Upper lobe of left lung (tissue), 6 donors: ENCODE results near the gene GMPPA. TPM values are rescaled to one million over a fixed set of nuclear protein-coding genes. Genes with fewer than 3 reads are reported as not detected.

ENCODE experiments used
- ATAC-seq, 2 donors: fragments of 200-7000 bp; cut with Tn5 transposase; one replicate each; pipeline ENCODE4 v1.9.1; 2022; ENCODE audit warnings: mild to moderate bottlenecking in 2 of 2, moderate library complexity in 2 of 2; ENCODE audit not compliant: low FRiP score in 2 of 2
- DNase-seq, 2 donors: peaks; one replicate each; pipeline ENCODE4 v3.0.0-alpha.2; 2019 to 2020
- H3K27ac ChIP-seq, 4 donors: fragments of 200-600 bp; sonication (generic); one replicate each; pipeline ENCODE4 v1.5.1; 2016 to 2019
- H3K27me3 ChIP-seq, 4 donors: fragments of 200-600 bp; sonication (generic); one replicate each; pipeline ENCODE4 v1.5.1; 2017 to 2019
- H3K36me3 ChIP-seq, 4 donors: fragments of 200-600 bp; sonication (generic); one replicate each; pipeline ENCODE4 v1.5.1; 2016 to 2019
- H3K4me1 ChIP-seq, 4 donors: fragments of 200-600 bp; sonication (generic); one replicate each; pipeline ENCODE4 v1.5.1; 2018 to 2019
- H3K4me3 ChIP-seq, 4 donors: fragments of 200-600 bp; sonication (generic); one replicate each; pipeline ENCODE4 v1.5.1; 2017 to 2019; ENCODE audit warnings: mild to moderate bottlenecking in 2 of 4, moderate library complexity in 1 of 4
- H3K9me3 ChIP-seq, 4 donors: fragments of 200-600 bp; sonication (generic); one replicate each; pipeline ENCODE4 v1.5.1; 2018 to 2019
- CTCF ChIP-seq, 6 experiments: fragments of 450-650 bp in 4 of 6; fragments of 200-600 bp in 2 of 6; sonication (generic) in 2 of 6; IDR thresholded peaks; one replicate each; pipeline ENCODE4 v1.5.1; 2016 to 2019; ENCODE audit warnings: antibody characterized with exemption in 6 of 6
- EP300 ChIP-seq, 4 donors: sonication (generic); formaldehyde crosslinking; IDR thresholded peaks; one replicate each; pipeline ENCODE4 v1.5.1; 2017; ENCODE audit warnings: antibody characterized with exemption in 4 of 4, control low read depth in 2 of 4
- POLR2A ChIP-seq, 4 donors: fragments of 450-650 bp; IDR thresholded peaks; one replicate each; pipeline ENCODE4 v1.5.1; 2016 to 2017; ENCODE audit warnings: antibody characterized with exemption in 4 of 4, mild to moderate bottlenecking in 2 of 4
- POLR2AphosphoS5 ChIP-seq, 2 donors: sonication (generic); formaldehyde crosslinking; IDR thresholded peaks; one replicate each; pipeline ENCODE4 v1.5.1; 2017; ENCODE audit warnings: antibody characterized with exemption in 2 of 2
- WGBS, 2 donors: methylation state at CpG; one replicate each; pipeline ENCODE4 v1.1.5; 2017 to 2018; 5-methylcytosine and 5-hydroxymethylcytosine counted together
- small RNA-seq, 4 donors: library from RNA; depleted of rRNA; stranded (forward); fragments of <200 nt; gene quantifications; one replicate each; pipeline ENCODE3, GENCODE V24; 2016
- total RNA-seq, 6 donors: library from RNA; depleted of rRNA in 4 of 6; stranded (reverse); fragments of >200 nt in 4 of 6; gene quantifications; one replicate each; pipeline versions ENCODE4 v1.1.0 to v1.2.1, GENCODE V29; 2016 to 2021
- donor health status: DM: no; HTN: no; CAD: no; lungs with moderate emphysema.
- donor health status: DM: no; HTN: yes; CAD: no; lungs with severe emphysema.

GMPPA gene
- total RNA-seq, 6 donors from 2014 or later: 20.8 to 38.5 (median 24.9) TPM

GRCh38 chr2:219554350-219554749 is 55.7 kb downstream of the GMPPA start:
- H3K9me3 ChIP-seq: no peaks in the 10 kb centered on the region

GRCh38 chr2:219555956-219556355 is 57.3 kb downstream of the GMPPA start:
- H3K27me3 ChIP-seq: peaks cover 0 to 15% (median 7%) of the 10 kb centered on the region in 4 donors
- DNase-seq (peak in 1 of 2 donors; percentile 74), ATAC-seq (no peak)
- H3K4me1 ChIP-seq: peaks cover 23 to 34% (median 27%) of the 10 kb centered on the region in 4 donors
- H3K9me3 ChIP-seq: no peaks in the 10 kb centered on the region
- no peak overlapping the region for H3K4me3 ChIP-seq
- H3K27ac ChIP-seq: no peak overlapping the region
- WGBS, 2 donors: 93 to 96% methylated on average over 15 to 20 of the region's 20 CpGs
- no peak for TF ChIP-seq POLR2AphosphoS5 (IDR thresholded peaks at IDR 0.05)
- no peak for TF ChIP-seq CTCF (IDR thresholded peaks at IDR 0.05)
- no peak for TF ChIP-seq POLR2A (IDR thresholded peaks at IDR 0.05)
- TF ChIP-seq EP300 (IDR thresholded peaks at IDR 0.05): no peak
- H3K36me3 ChIP-seq: no peaks in the 10 kb centered on the region

More at GRCh38 chr2:219554350-219554749, 55.7 kb downstream of the GMPPA start:
- TF ChIP-seq POLR2A (IDR thresholded peaks at IDR 0.05) (no peak), CTCF (IDR thresholded peaks at IDR 0.05) (no peak)
- Histone ChIP-seq H3K4me1 (peaks cover 18 to 23% (median 19%) of the 10 kb centered on the region in 4 donors), H3K27me3 (peaks cover 0 to 15% (median 7%) of the 10 kb centered on the region in 4 donors), H3K4me3 (no peak overlapping the region), H3K27ac (no peak overlapping the region), H3K36me3 (no peaks in the 10 kb centered on the region)
- ATAC-seq (no peak), DNase-seq (peak in 1 of 2 donors; percentile 57)
- 95 to 97% methylated on average over 5 to 7 of the region's 15 CpGs for WGBS, 2 donors

GRCh38 chr2:219556413-219556812 is 57.7 kb downstream of the GMPPA start:
- Histone ChIP-seq H3K36me3 (no peaks in the 10 kb centered on the region), H3K27ac (no peak overlapping the region), H3K9me3 (no peaks in the 10 kb centered on the region), H3K4me1 (peaks cover 22 to 33% (median 27%) of the 10 kb centered on the region in 4 donors), H3K4me3 (no peak overlapping the region), H3K27me3 (peaks cover 0 to 15% (median 6%) of the 10 kb centered on the region in 4 donors)
- WGBS, 2 donors: 85 to 94% methylated on average over 7 to 19 of the region's 19 CpGs
- ATAC-seq (no peak), DNase-seq (peak in 1 of 2 donors; percentile 53)
- TF ChIP-seq POLR2AphosphoS5 (IDR thresholded peaks at IDR 0.05): no peak
- TF ChIP-seq EP300 (IDR thresholded peaks at IDR 0.05): no peak
- no peak for TF ChIP-seq CTCF (IDR thresholded peaks at IDR 0.05)
- no peak for TF ChIP-seq POLR2A (IDR thresholded peaks at IDR 0.05)

Small RNAs within 50 kb of the gene (small RNA-seq; reads per million reads assigned to genes)
- 0 reads per million in 4 donors for gene MIR3132

Other genes with a start within 250 kb of the GMPPA start
- 1 to 10 TPM in 5 of 6 donors, under 1 TPM in 1; 0.26 to 8.9 (median 3.1) TPM for gene TUBA4B, start 245.6 kb upstream of the GMPPA start, total RNA-seq
- gene TUBA4A, start 245.0 kb upstream of the GMPPA start, total RNA-seq: 10 to 100 TPM; 17.8 to 52.1 (median 40.3) TPM
- gene DNAJB2, start 219.5 kb upstream of the GMPPA start, total RNA-seq: 10 to 100 TPM; 58.6 to 86.1 (median 75.5) TPM
- gene PTPRN, start 189.5 kb upstream of the GMPPA start, total RNA-seq: 1 to 10 TPM in 2 of 6 donors, under 1 TPM in 2, not detected in 2; 0.20 to 4.4 (median 0.68) TPM
- not detected for gene RESP18, start 166.1 kb upstream of the GMPPA start, total RNA-seq
- gene DNPEP, start 111.0 kb upstream of the GMPPA start, total RNA-seq: 100 to 1,000 TPM in 1 of 6 donors, 10 to 100 TPM in 5; 31.9 to 141 (median 75.1) TPM
- gene DES, start 80.5 kb upstream of the GMPPA start, total RNA-seq: 100 to 1,000 TPM in 2 of 6 donors, 10 to 100 TPM in 4; 39.7 to 299 (median 70.8) TPM
- gene SPEG, start 64.0 kb upstream of the GMPPA start, total RNA-seq: 1 to 10 TPM; 2.3 to 8.9 (median 4.9) TPM
- gene ASIC4, start 15.6 kb downstream of the GMPPA start, total RNA-seq: under 1 TPM in 3 of 6 donors, not detected in 3; 0.20 to 0.34 (median 0.29) TPM
- 100 to 1,000 TPM in 2 of 6 donors, 10 to 100 TPM in 4; 41.9 to 125 (median 60.2) TPM for gene CHPF, start 44.9 kb downstream of the GMPPA start, total RNA-seq
- gene TMEM198, start 45.1 kb downstream of the GMPPA start, total RNA-seq: 10 to 100 TPM in 1 of 6 donors, 1 to 10 TPM in 5; 1.9 to 12.6 (median 4.2) TPM
- 100 to 1,000 TPM in 2 of 6 donors, 10 to 100 TPM in 4; 38.2 to 303 (median 67.4) TPM for gene OBSL1, start 72.6 kb downstream of the GMPPA start, total RNA-seq
- 1 to 10 TPM in 1 of 6 donors, under 1 TPM in 2, not detected in 3; 0.24 to 7.3 (median 0.43) TPM for gene INHA, start 73.4 kb downstream of the GMPPA start, total RNA-seq
- gene STK11IP, start 99.0 kb downstream of the GMPPA start, total RNA-seq: 10 to 100 TPM; 16.0 to 77.5 (median 35.6) TPM
- 10 to 100 TPM in 1 of 6 donors, 1 to 10 TPM in 3, under 1 TPM in 2; 0.30 to 14.7 (median 2.1) TPM for gene SLC4A3, start 128.7 kb downstream of the GMPPA start, total RNA-seq